ENCODE data around the gene OR8D1.

The OR8D1 gene

DNA sequence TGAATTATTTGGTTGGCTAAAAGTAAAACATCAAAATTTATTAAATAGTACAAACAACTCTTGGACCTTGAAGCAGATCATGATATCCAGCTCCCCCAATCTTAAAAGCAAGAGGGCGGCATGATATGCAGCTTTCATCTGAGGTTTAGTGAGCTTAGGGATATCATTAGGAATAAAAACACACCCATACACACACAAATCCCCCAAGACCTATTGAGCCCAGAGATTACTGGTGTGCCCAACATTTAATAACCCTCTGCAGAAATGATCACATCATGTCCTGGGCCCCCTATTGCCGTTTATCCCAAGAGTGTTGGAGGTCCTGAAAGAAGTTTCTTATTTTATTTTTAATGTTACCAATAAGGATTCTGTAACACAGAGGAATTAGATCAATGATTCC, at the start of gene OR8D1:
TSS of gene OR8D1 (minus strand) at position 101 of the 400 bp plus-strand sequence. CDS start 3,183 bp downstream, outside the sequence.
- in situ Hi-C loops (cut with HindIII; ENCODE audit: low sequenced_read_pairs): no loop called here

DNA sequence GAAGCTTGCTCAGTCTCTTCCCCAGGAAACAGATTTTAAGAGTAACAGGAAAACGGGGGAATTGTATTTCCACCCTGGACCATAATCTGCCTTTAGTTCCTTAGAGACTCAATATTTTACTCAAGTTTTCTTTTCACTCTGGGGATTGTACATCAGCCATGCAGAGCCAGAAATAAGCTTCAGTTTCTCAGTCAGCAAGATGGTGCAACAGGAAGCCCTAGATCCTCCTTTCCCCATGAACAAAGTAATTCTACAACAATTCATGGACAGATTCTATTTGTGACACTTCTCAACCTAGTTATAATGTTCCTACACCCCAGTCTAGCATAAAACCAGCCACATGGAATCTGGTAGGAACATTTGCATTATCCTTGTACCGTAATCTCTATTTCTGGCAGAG, 45.8 kb upstream of the OR8D1 start:
- in situ Hi-C loops (cut with HindIII; ENCODE audit: low sequenced_read_pairs): no loop called here

- in situ Hi-C loops (cut with HindIII; ENCODE audit: low sequenced_read_pairs): no loop called here
These were observed 32.7 kb upstream of the OR8D1 start for GRCh38 chr11:124346311-124346955.

GRCh38 chr11:124344346-124344745, 30.6 kb upstream of the OR8D1 start:
- in situ Hi-C loops (cut with HindIII; ENCODE audit: low sequenced_read_pairs): no loop called here

- in situ Hi-C loops (cut with HindIII; ENCODE audit: low sequenced_read_pairs): no loop called here
These were observed 26.3 kb upstream of the OR8D1 start for GRCh38 chr11:124340142-124340447.

DNA sequence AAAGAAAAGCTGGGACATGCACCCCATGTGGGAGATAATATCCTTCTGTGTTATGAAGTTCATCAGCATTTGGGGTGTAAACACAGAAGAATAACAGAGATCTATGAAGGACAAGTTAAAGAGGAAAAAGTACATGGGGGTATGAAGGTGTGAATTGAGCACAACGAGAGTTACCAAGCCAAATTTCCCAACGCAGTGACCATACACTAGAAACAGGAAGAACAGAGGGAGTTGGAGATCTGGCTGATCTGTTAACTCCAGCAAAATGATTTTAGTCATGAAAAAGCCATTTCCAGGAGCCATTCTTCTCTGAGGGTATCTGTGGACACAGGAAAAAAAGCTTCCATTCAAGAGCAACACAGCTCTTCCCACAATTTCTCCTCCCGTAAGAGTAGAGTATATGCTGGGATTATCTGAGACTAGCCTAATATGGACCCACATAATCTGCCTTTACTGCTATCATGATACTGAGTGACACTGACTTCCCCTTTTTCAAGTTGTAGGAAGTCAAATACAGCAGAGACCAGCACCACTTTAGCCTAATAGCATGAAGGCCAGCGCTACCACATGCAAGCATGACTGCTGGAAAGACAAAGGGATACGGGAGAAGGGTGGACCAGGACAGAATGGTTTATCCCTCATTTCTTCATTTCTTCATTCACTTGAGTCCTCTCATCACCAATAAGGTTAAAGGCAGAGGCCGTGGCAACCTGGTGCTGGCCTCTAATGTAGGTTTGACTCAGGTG, 25.8 kb upstream of the OR8D1 start:
- in situ Hi-C loops (cut with HindIII; ENCODE audit: low sequenced_read_pairs): no loop called here

DNA sequence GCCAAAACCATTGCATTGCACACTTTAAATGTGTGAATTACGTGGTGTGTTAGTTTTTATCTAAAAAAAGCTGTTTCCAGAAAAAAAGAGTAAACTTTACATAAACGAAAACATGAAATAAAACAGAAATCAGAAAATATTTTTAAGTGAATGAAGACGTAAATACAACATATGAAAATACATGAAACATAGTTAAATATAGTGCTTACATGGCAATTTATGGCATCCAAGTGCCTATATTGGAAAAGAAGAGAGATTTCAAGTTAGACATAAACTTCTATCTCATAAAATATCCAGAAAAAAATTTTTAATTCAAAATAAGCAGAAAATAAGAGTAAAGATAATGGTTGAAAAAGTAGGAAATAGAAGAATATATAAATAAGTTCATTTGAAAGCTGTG, 18.1 kb upstream of the OR8D1 start:
- in situ Hi-C loops (cut with HindIII; ENCODE audit: low sequenced_read_pairs): no loop called here

- in situ Hi-C loops (cut with HindIII; ENCODE audit: low sequenced_read_pairs): no loop called here
These were observed 16.2 kb upstream of the OR8D1 start for GRCh38 chr11:124329787-124330478.

- in situ Hi-C loops (cut with HindIII; ENCODE audit: low sequenced_read_pairs): no loop called here
These were observed 14.0 kb upstream of the OR8D1 start for GRCh38 chr11:124327775-124328174.

- in situ Hi-C loops (cut with HindIII; ENCODE audit: low sequenced_read_pairs): no loop called here
These were observed 8.6 kb upstream of the OR8D1 start for GRCh38 chr11:124322356-124322755.

DNA sequence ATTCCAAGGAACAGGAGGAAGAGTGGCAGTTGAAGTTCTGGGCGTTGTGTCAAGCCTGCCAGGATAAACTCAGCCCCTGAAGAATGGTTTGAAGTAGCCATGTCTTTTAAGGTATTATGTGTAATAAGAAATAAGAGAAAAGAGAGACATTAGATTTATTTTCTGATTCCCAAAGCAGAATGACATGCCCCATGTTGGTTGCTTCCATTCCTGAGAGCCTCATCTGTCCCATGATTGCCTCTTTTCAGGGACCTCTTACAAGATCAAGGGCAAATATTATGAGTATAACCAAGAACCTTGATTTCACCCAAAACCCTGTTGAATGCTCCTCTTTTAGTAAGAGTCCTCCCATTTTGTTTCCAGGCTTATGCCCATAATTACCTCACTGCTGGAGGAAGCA, 6.3 kb upstream of the OR8D1 start, which contains the start of gene OR8D2:
TSS of gene OR8D2 (minus strand) at position 101 of the 400 bp plus-strand sequence. CDS start at position 101, 0 bp downstream.
- in situ Hi-C loops (cut with HindIII; ENCODE audit: low sequenced_read_pairs): no loop called here

DNA sequence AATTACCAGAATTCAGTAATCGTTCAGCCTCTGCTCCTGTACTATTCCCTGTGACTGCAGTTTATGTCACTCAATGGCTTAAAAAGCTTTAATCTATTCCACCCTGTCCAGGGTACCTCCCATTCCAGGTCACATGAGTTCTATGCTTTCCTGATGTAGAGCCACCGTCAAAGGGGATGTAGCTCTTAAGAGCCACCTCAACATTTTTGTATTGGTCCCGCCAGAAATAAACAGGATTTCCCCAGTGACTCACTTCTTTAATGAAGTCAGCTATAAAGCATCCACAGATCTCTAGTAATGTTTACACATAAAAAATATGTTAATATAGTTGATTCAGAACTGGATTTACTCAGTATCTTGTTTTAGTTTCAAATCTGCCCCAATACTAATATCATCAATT, 1.3 kb upstream of the OR8D1 start:
- in situ Hi-C loops (cut with HindIII; ENCODE audit: low sequenced_read_pairs): no loop called here

DNA sequence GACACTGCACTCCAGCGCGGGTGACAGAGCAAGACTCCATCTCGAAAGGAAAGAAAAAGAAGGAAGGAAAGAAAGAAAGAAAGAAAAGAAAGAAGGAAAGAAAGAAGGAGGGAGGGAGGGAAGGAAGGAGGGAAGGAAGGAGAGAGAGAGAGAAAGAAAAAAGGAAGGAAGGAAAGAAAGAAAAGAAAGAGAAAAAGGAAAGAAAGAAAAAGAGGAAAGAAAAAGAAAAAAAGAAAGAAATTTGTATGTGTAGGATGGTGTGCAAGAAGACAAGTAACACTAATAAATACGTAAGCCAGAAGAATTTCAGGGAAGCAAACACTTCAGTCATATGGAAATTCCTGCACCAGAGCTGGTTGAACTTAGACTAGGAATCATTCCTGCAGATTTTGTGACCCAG, 618 bp downstream of the OR8D1 start:
- in situ Hi-C loops (cut with HindIII; ENCODE audit: low sequenced_read_pairs): no loop called here

DNA sequence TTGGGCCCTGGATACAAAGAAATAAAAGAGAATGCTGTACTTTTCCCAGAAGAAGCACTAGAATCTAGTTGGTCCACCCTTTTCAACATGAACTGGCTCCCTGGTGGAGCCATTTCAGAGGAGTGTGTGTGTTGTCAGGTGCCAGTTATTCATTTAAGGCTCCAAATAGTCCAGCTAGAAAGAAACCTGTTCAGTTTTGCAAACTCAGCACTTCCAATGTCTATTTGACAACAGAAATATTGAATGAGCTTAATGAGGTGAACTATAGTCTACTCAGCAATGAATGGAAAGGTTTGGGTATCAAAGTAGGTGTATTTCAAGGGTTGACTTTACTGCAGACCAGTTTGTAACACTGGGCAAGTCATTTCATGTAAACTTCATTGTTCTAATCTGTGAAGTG, 2.1 kb downstream of the OR8D1 start:
- in situ Hi-C loops (cut with HindIII; ENCODE audit: low sequenced_read_pairs): no loop called here

DNA sequence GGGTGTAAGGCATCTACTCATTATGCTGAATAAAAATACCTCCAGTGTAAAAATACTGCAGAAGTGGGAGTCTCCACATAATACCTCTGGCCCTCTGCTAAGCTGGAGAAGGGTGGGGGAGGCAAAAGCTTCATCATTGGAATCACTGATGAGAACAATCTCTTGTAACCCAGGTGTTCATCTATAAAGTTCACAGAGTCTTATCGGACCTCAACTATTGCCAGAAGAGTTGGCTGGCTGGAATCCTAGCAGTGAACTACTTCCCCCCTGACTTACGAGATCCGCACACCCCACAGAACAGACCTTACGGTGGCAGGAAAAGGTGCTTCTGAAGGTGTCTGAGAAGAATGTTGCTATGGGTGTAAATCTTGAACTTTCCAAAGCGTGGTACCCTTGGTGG, 2.5 kb downstream of the OR8D1 start:
- in situ Hi-C loops (cut with HindIII; ENCODE audit: low sequenced_read_pairs): no loop called here

DNA sequence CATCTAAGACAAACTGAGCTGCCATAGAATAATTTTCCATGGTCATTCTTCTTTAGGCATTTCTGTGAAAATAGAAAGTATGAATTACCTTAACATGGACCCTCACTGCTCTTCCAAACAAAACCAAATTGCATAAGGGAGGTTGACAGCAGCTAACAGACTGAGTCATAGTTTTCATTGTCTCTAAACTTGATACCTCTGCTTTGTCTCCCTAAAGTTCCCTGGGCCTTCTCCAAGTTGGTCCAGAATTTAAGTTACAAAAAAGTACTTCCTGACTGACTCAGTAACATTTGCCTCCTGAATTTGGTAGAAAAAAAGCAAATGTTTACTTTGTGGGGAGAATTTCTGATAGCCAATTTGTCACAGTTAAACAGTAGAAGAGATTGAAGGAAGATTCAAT, 3.0 kb downstream of the OR8D1 start:
- in situ Hi-C loops (cut with HindIII; ENCODE audit: low sequenced_read_pairs): no loop called here

DNA sequence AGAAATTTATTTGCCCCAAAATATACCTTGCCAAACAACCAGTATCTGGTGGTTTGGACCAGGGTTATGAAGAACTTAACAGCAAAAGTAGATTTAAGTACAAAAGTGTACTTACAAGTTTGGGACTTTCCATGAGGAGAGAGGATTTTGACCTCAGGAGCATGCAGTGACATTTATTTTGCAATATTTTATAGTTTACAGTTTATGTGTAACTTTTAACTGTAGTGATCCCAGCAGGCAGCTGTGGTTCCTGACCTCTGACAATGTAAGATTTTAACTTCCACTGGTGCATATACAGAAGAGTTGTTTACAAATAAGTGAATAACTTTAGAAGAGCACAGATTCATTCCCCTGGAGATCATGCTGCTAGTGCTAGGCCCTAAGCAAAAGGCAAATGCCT, 6.7 kb downstream of the OR8D1 start:
- in situ Hi-C loops (cut with HindIII; ENCODE audit: low sequenced_read_pairs): no loop called here

DNA sequence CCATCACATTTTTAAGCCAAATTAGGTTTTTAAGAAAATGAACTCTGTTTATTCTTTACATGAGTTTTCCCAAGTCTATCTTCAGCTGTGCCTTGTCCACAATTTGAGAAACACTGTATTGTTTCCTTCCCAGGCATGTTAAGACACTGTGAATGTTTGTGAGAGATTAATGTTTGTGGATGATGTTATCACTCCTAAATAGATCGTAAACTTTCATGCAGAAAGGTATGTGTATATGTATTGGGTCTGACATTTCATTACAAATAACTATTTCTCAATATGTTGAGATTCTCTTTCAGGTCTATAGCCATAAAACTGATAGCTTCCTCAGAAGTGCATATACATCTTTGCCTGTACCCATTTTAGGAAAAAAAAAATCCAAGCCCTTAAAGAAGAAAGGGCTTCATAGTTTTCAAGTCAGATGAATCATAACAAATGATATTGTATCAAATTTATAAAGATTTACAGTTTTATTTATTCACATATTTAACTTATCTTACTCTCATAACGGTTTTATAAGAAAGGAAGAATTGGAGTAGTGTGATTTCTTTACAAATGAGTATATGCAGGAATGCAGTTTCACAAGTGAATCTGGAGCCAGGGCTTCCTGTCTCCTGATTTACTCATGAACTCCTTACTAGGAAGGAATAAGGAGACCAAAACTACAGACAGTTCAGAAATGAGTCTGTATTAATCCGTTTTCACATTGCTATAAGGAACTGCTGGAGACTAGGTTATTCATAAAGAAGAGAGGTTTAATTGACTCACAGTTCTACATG, 11.2 kb downstream of the OR8D1 start:
- in situ Hi-C loops (cut with HindIII; ENCODE audit: low sequenced_read_pairs): no loop called here

GRCh38 chr11:124301548-124301947, 12.2 kb downstream of the OR8D1 start:
- in situ Hi-C loops (cut with HindIII; ENCODE audit: low sequenced_read_pairs): no loop called here

- in situ Hi-C loops (cut with HindIII; ENCODE audit: low sequenced_read_pairs): no loop called here
These were observed 15.8 kb downstream of the OR8D1 start for GRCh38 chr11:124297921-124298320.

DNA sequence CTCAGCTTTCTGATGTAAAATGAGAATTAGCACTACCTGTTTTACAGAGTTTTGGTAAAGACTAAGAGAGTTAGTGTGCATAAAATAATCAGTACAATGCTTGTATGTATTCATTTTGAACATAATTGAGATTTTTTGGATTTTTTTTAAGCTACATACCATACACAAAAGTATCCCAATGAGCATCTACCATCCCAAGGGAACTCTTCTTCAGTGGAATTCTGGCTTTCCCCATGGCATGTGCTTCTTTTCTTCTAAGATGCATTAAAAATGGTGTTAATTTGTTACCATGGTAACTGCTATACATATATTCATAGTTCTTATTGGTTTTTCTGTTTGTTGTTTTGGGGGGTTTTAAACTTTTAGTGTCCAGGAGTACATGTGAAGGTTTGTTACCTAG, 17.7 kb downstream of the OR8D1 start:
- in situ Hi-C loops (cut with HindIII; ENCODE audit: low sequenced_read_pairs): no loop called here

Data from endothelial cell of hepatic sinusoid (primary cell).